ENCODE data around the gene PITPNC1.

- TF ChIP-seq EP300 (IDR thresholded peaks at IDR 0.05) (no peak), CTCF (IDR thresholded peaks at IDR 0.05) (no peak), POLR2A (IDR thresholded peaks at IDR 0.05) (no peak)
Measured at GRCh38 chr17:67557052-67557845, 180.2 kb downstream of the PITPNC1 start.

Data from tibial nerve (tissue), 4 donors.